Mesendoderm (in vitro differentiated cells): ENCODE measurements around the gene SLMAP.

Experiments
- DNase-seq: peaks from one replicate; pipeline ENCODE4 v3.0.0; 2013
- H2AK5ac ChIP-seq: 2 replicates; pipeline ENCODE4 v1.6.1; 2013; ENCODE audit warnings: low read length, inconsistent platforms
- H2BK120ac ChIP-seq: 2 replicates; pipeline ENCODE4 v1.6.1; 2013; ENCODE audit warnings: low read depth, mild to moderate bottlenecking, low read length, moderate library complexity, mixed read lengths
- H2BK15ac ChIP-seq: replicated peaks from 2 replicates; pipeline ENCODE4 v1.6.1; 2013; ENCODE audit warnings: low read depth, mild to moderate bottlenecking, moderate library complexity
- H2BK5ac ChIP-seq: 2 replicates; pipeline ENCODE4 v1.6.1; 2013; ENCODE audit warnings: low read length, inconsistent platforms
- H3K18ac ChIP-seq: 2 replicates; pipeline ENCODE4 v1.6.1; 2013; ENCODE audit warnings: mild to moderate bottlenecking, low read length, mixed read lengths
- H3K23ac ChIP-seq: one replicate; pipeline ENCODE4 v1.6.1; 2013; ENCODE audit warnings: low read length
- H3K27ac ChIP-seq: 2 replicates; pipeline ENCODE4 v1.5.1; 2013; ENCODE audit warnings: low read depth, mild to moderate bottlenecking, inconsistent platforms, low read length, moderate library complexity
- H3K27me3 ChIP-seq: 2 replicates; pipeline ENCODE4 v1.6.1; 2013; ENCODE audit warnings: low read length, control low read depth, mild to moderate bottlenecking, inconsistent platforms; ENCODE audit not compliant: insufficient read depth, poor library complexity
- H3K36me3 ChIP-seq: 2 replicates; pipeline ENCODE4 v1.6.1; 2013; ENCODE audit warnings: low read length, inconsistent platforms; ENCODE audit not compliant: control insufficient read depth, insufficient read depth
- H3K4ac ChIP-seq: one replicate; pipeline ENCODE4 v1.6.1; 2013; ENCODE audit warnings: low read depth, mild to moderate bottlenecking, low read length, moderate library complexity
- H3K4me1 ChIP-seq: 2 replicates; pipeline ENCODE4 v1.6.1; 2013; ENCODE audit warnings: low read depth, low read length, inconsistent platforms; ENCODE audit not compliant: control insufficient read depth
- H3K4me2 ChIP-seq: 2 replicates; pipeline ENCODE4 v1.6.1; 2013; ENCODE audit warnings: low read length
- H3K4me3 ChIP-seq: 2 replicates; pipeline ENCODE4 v1.5.1; 2013; ENCODE audit warnings: mild to moderate bottlenecking, low read length
- H3K56ac ChIP-seq: one replicate; pipeline ENCODE4 v1.6.1; 2013; ENCODE audit warnings: low read length
- H3K79me1 ChIP-seq: 2 replicates; pipeline ENCODE4 v1.6.1; 2013; ENCODE audit warnings: low read length, inconsistent platforms
- H3K79me2 ChIP-seq: 2 replicates; pipeline ENCODE4 v1.6.1; 2013; ENCODE audit warnings: mild to moderate bottlenecking, low read length; ENCODE audit not compliant: control insufficient read depth, insufficient read depth
- H3K9ac ChIP-seq: 2 replicates; pipeline ENCODE4 v1.6.1; 2013; ENCODE audit warnings: low read length, inconsistent platforms
- H4K5ac ChIP-seq: one replicate; pipeline ENCODE4 v1.6.1; 2013; ENCODE audit warnings: low read length
- H4K8ac ChIP-seq: one replicate; pipeline ENCODE4 v1.6.1; 2013; ENCODE audit warnings: low read depth, mild to moderate bottlenecking, control low read depth, low read length, moderate library complexity
- WGBS: extraction: QIAGEN DNeasy Blood & Tissue Kit; methylation state at CpG from one replicate; pipeline ENCODE4 v1.1.7; 2013; ENCODE audit warnings: low lambda C conversion rate, missing lambda C conversion rate; ENCODE audit not compliant: insufficient coverage; ENCODE audit errors: extremely low coverage; 5-methylcytosine and 5-hydroxymethylcytosine counted together

Gene SLMAP

GRCh38 chr3:57851304-57851703, 95.2 kb downstream of the SLMAP start:
- Histone ChIP-seq H2BK15ac (no peak overlapping the region), H3K9ac (no peak overlapping the region), H3K4ac (no peak overlapping the region), H3K56ac (no peak overlapping the region), H3K4me3 (no peak overlapping the region), H3K4me1 (no peaks in the 10 kb centered on the region), H3K79me2 (no peaks in the 10 kb centered on the region), H3K27me3 (no peaks in the 10 kb centered on the region), H3K27ac (no peak overlapping the region), H3K4me2 (no peak overlapping the region), H4K5ac (no peak overlapping the region), H3K79me1 (no peaks in the 10 kb centered on the region), H3K23ac (no peak overlapping the region), H2BK5ac (no peak overlapping the region), H2AK5ac (no peak overlapping the region), H2BK120ac (no peak overlapping the region), H3K18ac (no peak overlapping the region), H3K36me3 (no peaks in the 10 kb centered on the region), H4K8ac (no peak overlapping the region)
- DNase-seq = no peak
- WGBS = no CpG with 5 or more reads among the region's 6 CpGs

GRCh38 chr3:57852896-57853295, 96.8 kb downstream of the SLMAP start:
- H3K4me1 ChIP-seq = no peaks in the 10 kb centered on the region
- H3K27me3 ChIP-seq = no peaks in the 10 kb centered on the region
- H2BK15ac ChIP-seq = no peak overlapping the region
- H3K4me2 ChIP-seq = no peak overlapping the region
- H4K8ac ChIP-seq = no peak overlapping the region
- H3K27ac ChIP-seq = no peak overlapping the region
- H3K79me2 ChIP-seq = no peaks in the 10 kb centered on the region
- H2AK5ac ChIP-seq = no peak overlapping the region
- no peak overlapping the region for H3K23ac ChIP-seq
- no peak overlapping the region for H2BK5ac ChIP-seq
- no peak overlapping the region for H2BK120ac ChIP-seq
- no peak overlapping the region for H3K18ac ChIP-seq
- no peak overlapping the region for H4K5ac ChIP-seq
- no peak overlapping the region for H3K56ac ChIP-seq
- no peaks in the 10 kb centered on the region for H3K36me3 ChIP-seq
- no CpG with 5 or more reads among the region's 1 CpG for WGBS
- no peak overlapping the region for H3K4me3 ChIP-seq
- peak; percentile 19 for DNase-seq
- H3K4ac ChIP-seq = no peak overlapping the region
- H3K79me1 ChIP-seq = no peaks in the 10 kb centered on the region
- no peak overlapping the region for H3K9ac ChIP-seq

DNA sequence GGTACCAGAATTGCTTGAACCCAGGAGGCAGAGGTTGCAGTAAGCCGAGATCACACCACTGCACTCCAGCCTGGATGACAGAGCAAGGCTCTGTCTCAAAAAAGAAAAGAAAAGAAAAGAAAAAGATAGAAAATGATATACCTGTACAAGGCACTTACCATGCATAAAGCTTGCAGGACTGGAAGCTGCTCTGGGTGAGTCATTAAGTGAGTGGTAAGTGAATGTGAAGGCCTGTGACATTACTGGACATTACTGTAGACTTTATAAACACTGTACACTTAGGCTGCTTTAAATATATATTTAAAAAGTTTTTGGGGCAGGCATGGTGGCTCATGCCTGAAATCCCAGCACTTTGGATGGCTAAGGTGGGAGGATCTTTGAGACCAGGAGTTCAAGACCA, 99.2 kb downstream of the SLMAP start:
- Histone ChIP-seq H2BK120ac (no peak overlapping the region), H3K79me2 (no peaks in the 10 kb centered on the region), H3K4me3 (no peak overlapping the region), H2BK15ac (no peak overlapping the region), H2AK5ac (no peak overlapping the region), H3K36me3 (no peaks in the 10 kb centered on the region), H4K8ac (no peak overlapping the region), H3K79me1 (no peaks in the 10 kb centered on the region), H3K27ac (no peak overlapping the region), H3K4ac (no peak overlapping the region), H3K9ac (no peak overlapping the region), H3K23ac (no peak overlapping the region), H3K56ac (no peak overlapping the region), H3K4me1 (no peaks in the 10 kb centered on the region), H3K27me3 (no peaks in the 10 kb centered on the region), H2BK5ac (no peak overlapping the region), H3K18ac (no peak overlapping the region), H3K4me2 (no peak overlapping the region), H4K5ac (no peak overlapping the region)
- no peak for DNase-seq
- WGBS = no CpG with 5 or more reads among the region's 1 CpG

DNA sequence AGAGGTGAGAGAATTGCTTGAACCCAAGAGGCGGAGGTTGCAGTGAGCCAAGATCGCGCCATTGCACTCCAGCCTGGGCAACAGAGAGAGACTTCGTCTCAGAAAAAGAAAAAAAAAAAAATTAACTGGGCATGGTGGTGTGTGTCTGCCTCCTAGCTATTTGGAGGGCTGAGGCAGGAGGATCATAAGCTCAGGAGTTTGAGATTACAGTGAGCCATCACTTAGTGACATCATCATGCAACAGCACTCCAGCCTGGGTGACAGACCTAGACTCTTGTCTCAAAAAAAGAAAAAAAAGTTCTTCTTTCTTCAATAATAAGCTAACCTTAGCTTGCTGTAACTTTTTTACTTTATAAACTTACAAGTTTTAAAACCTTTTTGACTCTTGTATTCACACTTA, 99.8 kb downstream of the SLMAP start:
- Histone ChIP-seq H3K79me2 (no peaks in the 10 kb centered on the region), H3K4me3 (no peak overlapping the region), H3K23ac (no peak overlapping the region), H2AK5ac (no peak overlapping the region), H3K27me3 (no peaks in the 10 kb centered on the region), H2BK120ac (no peak overlapping the region), H3K18ac (no peak overlapping the region), H3K4ac (no peak overlapping the region), H3K9ac (no peak overlapping the region), H4K5ac (no peak overlapping the region), H4K8ac (no peak overlapping the region), H3K4me2 (no peak overlapping the region), H2BK5ac (no peak overlapping the region), H3K56ac (no peak overlapping the region), H3K79me1 (no peaks in the 10 kb centered on the region), H3K36me3 (no peaks in the 10 kb centered on the region), H3K4me1 (no peaks in the 10 kb centered on the region), H3K27ac (no peak overlapping the region), H2BK15ac (no peak overlapping the region)
- WGBS = no CpG with 5 or more reads among the region's 4 CpGs
- DNase-seq = peak; percentile 8

GRCh38 chr3:57856675-57857074, 100.6 kb downstream of the SLMAP start:
- peak; percentile 39 for DNase-seq
- Histone ChIP-seq H3K36me3 (no peaks in the 10 kb centered on the region), H3K79me2 (no peaks in the 10 kb centered on the region), H3K18ac (no peak overlapping the region), H2BK5ac (no peak overlapping the region), H2BK120ac (no peak overlapping the region), H3K27ac (no peak overlapping the region), H3K27me3 (no peaks in the 10 kb centered on the region), H3K56ac (no peak overlapping the region), H2BK15ac (no peak overlapping the region), H3K4me3 (no peak overlapping the region), H3K9ac (no peak overlapping the region), H2AK5ac (no peak overlapping the region), H4K8ac (no peak overlapping the region), H3K4ac (no peak overlapping the region), H3K4me1 (no peaks in the 10 kb centered on the region), H3K79me1 (no peaks in the 10 kb centered on the region), H3K23ac (no peak overlapping the region), H4K5ac (no peak overlapping the region), H3K4me2 (no peak overlapping the region)
- no CpG with 5 or more reads among the region's 2 CpGs for WGBS

GRCh38 chr3:57862894-57863293, 106.8 kb downstream of the SLMAP start:
- Histone ChIP-seq H3K23ac (no peak overlapping the region), H3K27me3 (no peaks in the 10 kb centered on the region), H2BK15ac (no peak overlapping the region), H3K56ac (no peak overlapping the region), H3K4me3 (no peak overlapping the region), H3K4ac (no peak overlapping the region), H4K5ac (no peak overlapping the region), H3K79me1 (no peaks in the 10 kb centered on the region), H3K36me3 (peaks cover 2% of the 10 kb centered on the region), H2BK120ac (no peak overlapping the region), H2BK5ac (no peak overlapping the region), H2AK5ac (no peak overlapping the region), H3K9ac (no peak overlapping the region), H3K4me1 (no peaks in the 10 kb centered on the region), H3K27ac (no peak overlapping the region), H3K79me2 (no peaks in the 10 kb centered on the region), H4K8ac (no peak overlapping the region), H3K4me2 (no peak overlapping the region), H3K18ac (no peak overlapping the region)
- DNase-seq = no peak
